GM19351 (cell line): ENCODE results near the gene ZCCHC14.

Experiments
- ATAC-seq: cut with Tn5 transposase; IDR thresholded peaks from one replicate; pipeline ENCODE4 v1.9.1; 2021; ENCODE audit warnings: mild to moderate bottlenecking, moderate library complexity; ENCODE audit not compliant: unreplicated experiment

ZCCHC14 gene

GRCh38 chr16:87492721-87493607 is at the start of gene ZCCHC14:
TSS of gene ZCCHC14 (minus strand) at chr16:87493024. CDS start at chr16:87492238, 786 bp downstream.
- ATAC-seq: peak; percentile 84

- no peak for ATAC-seq
Observed at GRCh38 chr16:87541872-87542234, 49.0 kb upstream of the ZCCHC14 start.

GRCh38 chr16:87541147-87541871 is 48.5 kb upstream of the ZCCHC14 start:
- no peak for ATAC-seq

- ATAC-seq: no peak
Observed at GRCh38 chr16:87540897-87541146, 48.0 kb upstream of the ZCCHC14 start.

- no peak for ATAC-seq
Observed at GRCh38 chr16:87540072-87540896, 47.5 kb upstream of the ZCCHC14 start.

GRCh38 chr16:87539113-87539512 is 46.3 kb upstream of the ZCCHC14 start:
- ATAC-seq: no peak

- no peak for ATAC-seq
Observed at GRCh38 chr16:87538594-87538993, 45.8 kb upstream of the ZCCHC14 start.

GRCh38 chr16:87538160-87538559 is 45.3 kb upstream of the ZCCHC14 start:
- ATAC-seq: no peak

- ATAC-seq: no peak
Observed at GRCh38 chr16:87536795-87537142, 43.9 kb upstream of the ZCCHC14 start.

GRCh38 chr16:87535855-87536794 is 43.3 kb upstream of the ZCCHC14 start:
- ATAC-seq: no peak

- no peak for ATAC-seq
Observed at GRCh38 chr16:87535457-87535854, 42.6 kb upstream of the ZCCHC14 start.

GRCh38 chr16:87534751-87535150 is 41.9 kb upstream of the ZCCHC14 start:
- ATAC-seq: no peak

GRCh38 chr16:87534030-87534653 is 41.3 kb upstream of the ZCCHC14 start:
- ATAC-seq: no peak

GRCh38 chr16:87533061-87533460 is 40.2 kb upstream of the ZCCHC14 start:
- no peak for ATAC-seq

- ATAC-seq: no peak
Observed at GRCh38 chr16:87531418-87531817, 38.6 kb upstream of the ZCCHC14 start.

GRCh38 chr16:87528690-87529579 is 36.1 kb upstream of the ZCCHC14 start:
- no peak for ATAC-seq

- no peak for ATAC-seq
Observed at GRCh38 chr16:87527055-87527724, 34.4 kb upstream of the ZCCHC14 start.

GRCh38 chr16:87526238-87526947 is 33.6 kb upstream of the ZCCHC14 start:
- ATAC-seq: no peak
